Dermis blood vessel endothelial cell (primary cell): Measurements from ENCODE around the gene HIF3A. TPM values are rescaled to one million over a fixed set of nuclear protein-coding genes. Genes with fewer than 3 reads are reported as not detected.
"Not testable (repeated sequence)": the region's sequence is repeated elsewhere in the genome, so short reads cannot be mapped to it uniquely, and the experiment has no call there.

Experiments
- DNase-seq: peaks from one replicate; pipeline ENCODE4 v3.0.0; 2010
- total RNA-seq: library from RNA; depleted of rRNA; stranded (reverse); fragments of >200 nt; gene quantifications from 2 replicates; pipeline ENCODE4 v1.2.3, GENCODE V29; 2014

HIF3A gene
- 23.1 and 52.6 TPM in 2 replicates for total RNA-seq

- peak; percentile 80 for DNase-seq
These were observed at the start of gene HIF3A for GRCh38 chr19:46296722-46297461. Gene HIF3A, plus strand, starts transcription at chr19:46297042. Its CDS starts 35 bp downstream, at chr19:46297077.

DNA sequence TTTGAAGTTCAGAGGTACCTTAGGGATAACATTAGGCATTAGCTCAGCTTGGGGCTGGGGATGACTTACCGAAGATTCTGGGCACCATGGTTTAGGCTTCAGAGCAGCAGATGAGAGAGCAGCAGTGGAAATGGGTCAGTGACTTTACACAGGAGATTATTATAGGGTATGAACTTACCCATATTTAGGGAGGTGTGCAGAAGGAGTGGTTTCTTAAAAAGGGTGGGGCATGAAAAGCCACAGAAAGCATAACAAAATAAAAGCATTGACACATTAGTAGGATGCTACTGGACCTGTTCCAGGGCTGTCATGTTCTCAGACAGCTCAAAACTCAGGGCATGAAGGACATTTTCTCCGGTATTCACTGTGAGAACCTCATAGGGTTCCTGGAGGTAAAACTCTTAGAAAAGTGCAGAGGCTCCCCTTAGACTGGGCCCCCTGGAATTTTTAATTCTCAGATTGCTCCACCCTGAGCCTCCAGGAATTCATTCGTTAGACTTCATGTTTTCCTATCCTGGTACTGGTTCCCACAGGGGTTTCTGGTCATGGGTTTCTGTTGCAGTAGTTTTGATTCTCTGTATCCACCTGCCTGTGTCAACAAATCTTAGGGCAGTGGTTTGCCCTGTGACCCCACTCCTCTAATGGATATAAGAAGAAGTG lies 46.6 kb upstream of the HIF3A start:
- DNase-seq: no peak

DNA sequence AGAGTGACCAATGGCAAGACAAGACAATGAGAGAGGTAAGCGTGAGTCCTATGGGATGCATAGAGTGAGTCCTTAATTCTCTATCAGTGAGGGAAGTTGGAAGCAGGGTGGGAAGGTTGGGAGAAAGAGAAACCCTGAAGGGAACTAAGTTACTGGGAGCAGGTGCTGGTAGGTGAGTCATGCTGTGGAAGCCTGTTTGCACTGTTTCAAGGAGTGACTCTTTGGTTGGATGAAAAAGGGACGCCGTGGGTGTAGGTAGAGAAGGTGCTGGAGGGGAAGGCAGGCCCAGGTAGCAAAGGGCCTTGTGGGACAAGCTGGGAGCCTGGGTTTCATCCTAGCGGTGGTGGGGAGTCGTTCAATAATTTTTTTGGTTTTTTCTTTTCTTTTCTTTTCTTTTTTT lies 45.4 kb upstream of the HIF3A start:
- DNase-seq: no peak

GRCh38 chr19:46254776-46255175 lies 42.1 kb upstream of the HIF3A start:
- no peak for DNase-seq

GRCh38 chr19:46256855-46257254 lies 40.0 kb upstream of the HIF3A start:
- DNase-seq: no peak

DNA sequence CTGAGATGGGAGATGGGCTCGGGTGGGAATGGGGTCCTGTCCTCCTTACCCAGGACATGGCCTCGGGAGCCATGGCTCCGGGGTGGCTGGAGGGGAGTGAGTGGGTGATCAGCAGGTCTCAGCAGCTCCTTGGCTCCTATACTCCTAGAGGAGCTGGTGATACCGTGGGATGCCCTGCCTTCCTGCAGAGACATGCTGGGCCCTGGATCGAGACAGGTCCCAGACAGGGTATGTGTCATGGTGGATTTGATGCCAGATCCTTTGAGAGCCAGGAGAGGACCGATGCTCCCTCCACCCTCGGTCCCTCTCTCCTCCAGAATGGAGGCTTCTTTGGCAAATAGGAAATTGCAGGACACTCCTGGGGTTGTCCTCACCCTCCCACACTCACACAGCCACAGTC lies 35.3 kb upstream of the HIF3A start:
- not testable (repeated sequence) for DNase-seq

GRCh38 chr19:46262684-46263296 lies 34.1 kb upstream of the HIF3A start:
- peak; percentile 53 for DNase-seq

DNA sequence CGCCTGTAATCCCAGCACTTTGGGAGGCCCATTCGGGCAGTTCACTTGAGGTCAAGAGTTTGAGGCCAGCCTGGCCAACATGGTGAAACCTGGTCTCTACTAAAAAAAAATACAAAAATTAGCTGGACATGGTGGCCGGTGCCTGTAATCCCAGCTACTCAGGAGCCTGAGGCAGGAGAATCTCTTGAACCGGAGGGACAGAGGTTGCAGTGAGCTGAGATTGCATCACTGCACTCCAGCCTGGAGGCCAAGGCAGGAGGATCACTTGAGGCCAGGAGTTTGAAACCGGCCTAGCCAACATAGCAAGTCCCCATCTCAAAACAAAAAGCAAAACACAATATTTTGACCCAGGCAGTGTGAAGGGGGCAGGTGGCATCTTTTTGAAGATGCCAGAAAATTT lies 32.0 kb upstream of the HIF3A start:
- not testable (repeated sequence) for DNase-seq

- DNase-seq: peak; percentile 89
These were observed 31.5 kb upstream of the HIF3A start for GRCh38 chr19:46265217-46265828.

DNA sequence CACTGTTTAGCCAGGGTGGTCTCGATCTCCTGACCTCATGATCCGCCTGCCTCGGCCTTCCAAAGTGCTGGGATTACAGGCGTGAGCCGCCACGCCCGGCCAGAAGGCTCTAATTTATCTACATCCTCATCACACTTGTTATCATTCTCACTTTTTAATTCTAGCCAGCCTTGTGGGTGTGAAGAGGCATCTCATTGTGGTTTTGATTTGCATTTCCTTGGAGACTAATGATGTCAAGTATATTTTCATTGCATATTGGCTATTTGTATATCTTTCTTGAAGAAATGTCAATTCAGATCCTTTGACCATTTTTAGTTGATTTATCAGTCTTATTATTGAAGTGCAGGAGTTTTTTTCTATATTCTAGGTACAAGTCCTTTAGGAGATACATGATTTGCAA lies 27.7 kb upstream of the HIF3A start:
- DNase-seq: no peak

DNA sequence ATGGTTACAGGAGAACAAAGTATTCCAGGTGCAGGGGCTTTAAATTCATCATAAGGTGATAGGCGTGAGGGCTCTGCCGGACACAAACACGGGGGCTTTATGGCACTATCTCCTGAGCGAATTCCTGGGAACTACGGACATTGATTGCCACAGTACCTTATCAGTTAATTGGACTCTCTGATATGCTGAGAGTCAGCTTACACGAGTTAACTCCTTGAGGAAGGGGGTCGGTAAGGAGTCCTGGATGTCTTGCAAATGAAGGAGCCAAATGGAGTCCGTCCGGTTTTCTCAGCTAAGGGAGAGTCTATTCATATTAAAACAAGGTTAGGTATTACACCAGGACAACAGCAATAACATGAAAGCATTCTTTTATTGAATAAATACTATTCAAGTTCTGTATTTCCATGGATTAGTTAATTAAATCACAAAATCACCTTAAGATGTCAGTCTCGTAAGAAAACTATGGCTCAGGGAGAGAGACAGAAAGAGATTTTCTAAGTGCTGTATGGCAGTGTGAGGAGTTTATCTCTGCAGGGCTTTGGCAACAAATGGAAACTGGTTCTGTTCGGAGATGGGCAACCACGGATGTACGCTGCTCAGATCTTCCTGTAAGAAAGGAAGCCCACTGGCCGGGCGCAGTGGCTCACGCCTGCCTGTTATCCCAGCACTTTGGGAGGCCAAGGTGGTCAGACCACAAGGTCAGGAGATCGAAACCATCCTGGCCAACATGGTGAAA lies 26.2 kb upstream of the HIF3A start:
- DNase-seq: no peak

DNA sequence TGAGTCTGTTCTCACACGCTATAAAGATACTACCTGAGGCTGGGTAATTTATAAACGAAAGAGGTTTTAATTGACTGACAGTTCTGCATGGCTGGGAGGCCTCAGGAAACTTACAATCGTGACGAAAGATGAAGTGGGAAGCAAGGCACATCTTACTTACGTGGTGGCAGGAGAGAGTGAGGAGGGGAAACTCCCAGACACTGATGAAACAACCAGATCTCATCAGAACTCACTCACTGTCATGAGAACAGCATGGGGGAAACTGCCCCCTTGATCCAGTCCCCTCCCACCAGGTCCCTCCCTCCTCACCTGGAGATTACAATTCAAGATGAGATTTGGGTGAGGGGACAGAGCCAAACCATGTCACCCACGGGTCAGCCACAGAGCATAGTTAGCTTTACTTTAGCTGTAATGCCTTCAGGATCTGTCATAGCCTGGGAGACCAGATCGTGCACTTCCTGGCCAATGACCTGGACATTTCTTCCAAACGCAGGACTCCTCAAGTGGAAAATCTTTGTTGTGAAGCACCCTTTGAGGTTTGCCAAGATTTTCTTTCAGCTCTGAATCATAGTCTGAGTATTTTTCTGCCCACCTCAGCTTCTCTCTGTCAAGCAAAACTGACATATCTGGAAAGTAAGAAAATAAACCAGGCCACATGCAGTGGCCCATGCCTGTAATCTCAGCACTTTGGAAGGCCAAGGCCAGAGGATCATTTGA lies 25.2 kb upstream of the HIF3A start:
- peak; percentile 48 for DNase-seq

DNA sequence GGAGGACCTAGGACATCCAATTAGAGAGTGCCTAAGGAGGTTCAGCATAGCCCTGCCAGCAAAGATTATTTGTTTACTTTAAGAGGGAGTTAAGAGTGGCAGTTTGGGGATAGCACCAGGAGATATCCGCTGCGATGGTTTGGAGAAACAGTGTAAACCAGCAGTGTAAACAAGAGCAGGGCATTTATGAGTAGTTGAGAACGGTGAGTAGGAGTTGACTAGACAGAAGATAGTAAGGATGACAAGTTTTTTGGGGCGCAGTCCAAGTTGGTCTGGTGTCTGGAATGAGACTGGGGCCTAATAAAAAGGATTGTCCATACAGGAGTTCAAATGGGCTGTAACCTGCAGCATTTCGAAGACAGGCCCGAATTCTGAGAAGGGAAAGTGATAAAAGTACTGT lies 22.9 kb upstream of the HIF3A start:
- DNase-seq: not testable (repeated sequence)

GRCh38 chr19:46279177-46279576 lies 17.7 kb upstream of the HIF3A start:
- no peak for DNase-seq

DNA sequence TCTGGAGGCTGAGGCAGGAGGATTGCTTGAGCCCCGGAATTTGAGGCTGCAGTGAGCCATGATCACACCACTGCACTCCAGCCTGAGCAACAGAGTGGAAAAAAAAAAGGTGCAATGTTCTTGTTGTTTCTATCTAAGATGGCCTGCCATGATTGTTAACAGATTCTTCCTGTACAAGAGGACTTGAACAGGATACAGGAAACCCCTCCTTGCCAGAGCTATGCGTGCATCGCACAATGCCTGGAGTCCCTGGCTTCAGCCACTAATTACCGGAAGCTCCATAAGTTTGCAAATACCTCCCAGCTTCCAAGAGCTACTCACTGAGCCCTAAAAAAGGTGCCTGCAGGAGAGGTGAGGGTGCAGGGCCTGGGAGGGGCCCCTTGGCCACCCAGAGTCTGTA lies 13.1 kb upstream of the HIF3A start:
- DNase-seq: peak; percentile 97

DNA sequence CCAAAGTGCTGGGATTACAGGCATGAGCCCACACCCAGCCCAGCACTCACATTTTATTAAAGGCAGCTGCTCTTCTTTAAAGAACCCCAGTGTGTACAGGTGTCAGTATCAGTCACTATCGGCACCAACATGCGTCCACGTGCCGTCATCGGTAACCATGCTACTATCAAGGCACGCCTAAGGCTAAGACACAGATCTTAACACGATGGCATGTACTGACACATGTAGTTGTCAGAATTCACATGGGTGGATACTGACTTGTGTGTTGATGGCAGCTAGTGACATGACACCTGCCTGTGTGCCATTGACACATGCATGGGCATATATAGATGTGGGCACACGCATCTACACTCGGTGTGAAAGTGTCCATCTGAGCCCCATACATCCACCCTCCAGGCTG lies 12.2 kb upstream of the HIF3A start:
- no peak for DNase-seq

GRCh38 chr19:46287585-46287984 lies 9.3 kb upstream of the HIF3A start:
- DNase-seq: peak; percentile 75

GRCh38 chr19:46288896-46289588 lies 7.8 kb upstream of the HIF3A start:
- DNase-seq: peak; percentile 97

- DNase-seq: no peak
These were observed 6.9 kb upstream of the HIF3A start for GRCh38 chr19:46289724-46290619.

GRCh38 chr19:46291829-46292228 lies 5.0 kb upstream of the HIF3A start:
- no peak for DNase-seq
